HFFc6 (cell line): ENCODE measurements around the gene CRADD. TPM values are rescaled to one million over a fixed set of nuclear protein-coding genes. Genes with fewer than 3 reads are reported as not detected.

Experiments
- DNase-seq: peaks from one replicate; pipeline ENCODE4 v3.0.0-alpha.2; 2018
- H3K27ac Mint-ChIP-seq: 2 replicates; pipeline ENCODE4 v1.8.0; 2020; ENCODE audit warnings: mild to moderate bottlenecking, mixed read lengths
- H3K27me3 Mint-ChIP-seq: 2 replicates; pipeline ENCODE4 v1.8.0; 2021; ENCODE audit warnings: mild to moderate bottlenecking, moderate library complexity, mixed read lengths; ENCODE audit not compliant: insufficient read depth
- H3K36me3 Mint-ChIP-seq: 2 replicates; pipeline ENCODE4 v1.8.0; 2021; ENCODE audit warnings: low read depth, mixed read lengths
- H3K4me1 Mint-ChIP-seq: 2 replicates; pipeline ENCODE4 v1.8.0; 2020; ENCODE audit warnings: low read depth, mixed read lengths
- H3K4me3 Mint-ChIP-seq: 2 replicates; pipeline ENCODE4 v1.8.0; 2020; ENCODE audit warnings: mild to moderate bottlenecking, moderate library complexity, mixed read lengths
- H3K9me3 Mint-ChIP-seq: 2 replicates; pipeline ENCODE4 v1.8.0; 2020; ENCODE audit warnings: mild to moderate bottlenecking, mixed read lengths
- CTCF ChIP-seq: fragments of 200-600 bp; sonication (generic); IDR thresholded peaks from 2 replicates; pipeline ENCODE4 v1.5.0; 2021; ENCODE audit warnings: antibody characterized with exemption, mild to moderate bottlenecking
- total RNA-seq, 6 experiments: library from RNA; stranded (reverse); fragmentation: NEBNext Ultra II Directional; extraction: Animal tissue kit (Norgen Biotek cat#: 25700); gene quantifications; 2 replicates in 1 of 6; 3 replicates in 5 of 6; pipeline ENCODE4 v1.2.3, GENCODE V29; 2021

The CRADD gene
- total RNA-seq, 6 experiments from 2014 or later, result 15.3 to 20.1 (median 17.9) TPM

DNA sequence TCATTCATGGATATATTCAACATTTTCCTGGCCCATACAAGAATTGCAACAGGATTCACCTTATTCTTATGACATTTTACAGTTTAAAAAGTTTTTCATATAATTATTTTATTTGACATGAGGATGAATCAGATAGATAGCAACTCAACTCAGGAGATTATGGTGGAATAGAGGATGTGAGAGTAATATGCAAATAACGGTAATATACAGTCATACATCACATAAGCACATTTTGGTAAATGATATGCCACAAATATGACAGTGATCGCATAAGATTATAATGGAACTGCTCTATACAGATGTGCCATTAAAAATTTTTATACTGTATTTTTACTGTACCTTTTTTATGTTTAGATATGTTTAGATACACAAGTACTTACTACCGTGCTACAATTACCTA, 24.1 kb upstream of the CRADD start:
- H3K4me1 Mint-ChIP-seq, result no peaks in the 10 kb centered on the region
- no peaks in the 10 kb centered on the region for H3K27me3 Mint-ChIP-seq
- no peak for TF ChIP-seq CTCF
- H3K9me3 Mint-ChIP-seq, result no peaks in the 10 kb centered on the region
- no peak overlapping the region for H3K27ac Mint-ChIP-seq
- DNase-seq, result no peak
- no peak overlapping the region for H3K4me3 Mint-ChIP-seq
- no peaks in the 10 kb centered on the region for H3K36me3 Mint-ChIP-seq

DNA sequence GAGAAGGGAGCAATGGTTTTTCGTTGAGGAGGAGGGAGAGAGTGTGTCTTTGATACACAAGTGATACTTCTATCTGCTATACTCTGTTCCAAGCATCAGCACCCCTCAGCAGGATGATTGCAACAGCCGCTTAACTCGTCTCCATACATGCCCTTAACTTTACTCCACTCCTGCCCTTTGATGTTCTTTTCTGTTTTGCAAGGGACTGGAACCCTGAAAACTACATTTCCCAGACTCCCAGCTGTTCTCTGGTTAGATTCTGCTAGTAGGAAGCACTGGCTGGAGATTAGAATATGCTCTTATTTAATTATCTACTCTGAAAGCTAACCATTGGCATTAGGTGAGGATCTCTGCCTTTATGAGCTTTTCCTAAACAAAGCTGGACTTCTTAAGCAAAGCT, 23.5 kb upstream of the CRADD start:
- Mint-ChIP-seq H3K27ac (no peak overlapping the region), H3K4me1 (no peaks in the 10 kb centered on the region), H3K4me3 (no peak overlapping the region), H3K27me3 (no peaks in the 10 kb centered on the region), H3K36me3 (no peaks in the 10 kb centered on the region), H3K9me3 (no peaks in the 10 kb centered on the region)
- no peak for DNase-seq
- no peak for TF ChIP-seq CTCF

- DNase-seq, result no peak
- no peak overlapping the region for H3K27ac Mint-ChIP-seq
- H3K36me3 Mint-ChIP-seq, result no peaks in the 10 kb centered on the region
- H3K4me3 Mint-ChIP-seq, result no peak overlapping the region
- no peak for TF ChIP-seq CTCF
- H3K4me1 Mint-ChIP-seq, result no peaks in the 10 kb centered on the region
- no peaks in the 10 kb centered on the region for H3K27me3 Mint-ChIP-seq
- no peaks in the 10 kb centered on the region for H3K9me3 Mint-ChIP-seq
These were observed 22.8 kb upstream of the CRADD start for GRCh38 chr12:93654421-93654820.

DNA sequence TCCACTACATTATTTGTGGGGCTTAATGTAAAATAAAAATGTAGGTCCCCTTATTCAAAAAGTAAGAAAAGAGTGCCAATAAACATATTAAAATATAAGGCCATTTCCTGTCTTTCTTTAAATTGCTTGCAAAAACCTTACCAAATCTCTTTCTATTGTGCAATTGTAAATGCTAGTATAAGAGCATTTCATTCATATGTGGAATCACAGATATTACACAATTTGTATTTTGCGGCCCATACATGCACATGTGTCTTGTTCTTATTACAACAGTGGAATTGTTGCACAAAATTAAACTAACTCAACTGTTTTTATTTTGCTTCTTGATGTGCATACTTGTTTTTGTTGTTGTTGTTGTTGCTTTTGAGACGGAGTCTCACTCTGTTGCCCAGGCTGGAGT, 20.1 kb upstream of the CRADD start:
- no peaks in the 10 kb centered on the region for H3K36me3 Mint-ChIP-seq
- TF ChIP-seq CTCF, result no peak
- no peak for DNase-seq
- H3K4me1 Mint-ChIP-seq, result peaks cover 5% of the 10 kb centered on the region; the same call in 1 of the 2 replicates
- H3K27ac Mint-ChIP-seq, result no peak overlapping the region
- no peak overlapping the region for H3K4me3 Mint-ChIP-seq
- no peaks in the 10 kb centered on the region for H3K9me3 Mint-ChIP-seq
- H3K27me3 Mint-ChIP-seq, result no peaks in the 10 kb centered on the region

GRCh38 chr12:93661021-93661420, 16.2 kb upstream of the CRADD start:
- no peak for DNase-seq
- H3K4me1 Mint-ChIP-seq, result peaks cover 14% of the 10 kb centered on the region
- no peaks in the 10 kb centered on the region for H3K36me3 Mint-ChIP-seq
- no peaks in the 10 kb centered on the region for H3K9me3 Mint-ChIP-seq
- no peak overlapping the region for H3K27ac Mint-ChIP-seq
- no peak for TF ChIP-seq CTCF
- no peak overlapping the region for H3K4me3 Mint-ChIP-seq
- H3K27me3 Mint-ChIP-seq, result 0 out of 2 replicates have a peak, but pooled peaks cover 2% of the 10 kb centered on the region
